Epidermal melanocyte (primary cell): ENCODE measurements around the gene MYO6.

Experiments
- DNase-seq: peaks from one replicate; pipeline ENCODE4 v3.0.0; 2011; ENCODE audit warnings: low spot score; ENCODE audit not compliant: insufficient read length

Gene MYO6

GRCh38 chr6:75762063-75762462 lies 13.0 kb downstream of the MYO6 start:
- no peak for DNase-seq

DNA sequence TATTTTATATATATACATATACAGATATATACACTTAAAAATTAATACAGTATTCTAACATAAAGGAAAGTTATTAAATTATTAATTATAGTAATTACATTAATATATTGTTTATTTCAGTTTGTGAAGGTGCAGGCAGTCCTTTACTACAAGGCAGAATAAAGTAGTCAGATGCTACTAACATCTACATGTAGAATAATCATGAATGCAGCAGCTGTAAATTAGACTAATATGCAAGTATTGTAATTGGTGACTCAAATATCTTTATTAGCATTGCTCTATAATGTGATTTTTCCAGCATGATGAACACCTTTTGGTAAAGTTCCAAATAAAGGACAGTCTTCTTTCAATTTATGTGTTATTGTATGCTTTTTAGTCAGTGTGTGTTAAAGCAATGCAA lies 17.3 kb downstream of the MYO6 start:
- DNase-seq, result no peak

DNA sequence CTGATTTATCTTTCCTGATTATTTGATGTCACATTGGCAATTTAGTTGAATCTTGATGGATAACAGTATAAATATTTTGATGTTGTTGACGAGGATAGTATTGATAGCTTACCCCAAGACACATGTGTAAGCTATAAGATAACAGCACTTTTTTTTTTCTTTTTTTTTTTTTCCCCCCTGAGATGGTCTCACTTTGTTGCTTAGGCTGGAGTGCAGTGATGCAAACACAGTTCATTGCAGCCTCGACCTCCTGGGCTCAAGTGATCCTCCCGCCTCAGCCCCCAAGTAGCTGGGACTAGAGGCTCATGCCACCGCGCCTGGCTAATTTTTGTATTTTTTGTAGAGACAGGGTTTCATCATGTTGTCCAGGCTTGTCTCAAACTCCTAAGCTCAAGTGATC lies 21.8 kb downstream of the MYO6 start:
- no peak for DNase-seq

DNA sequence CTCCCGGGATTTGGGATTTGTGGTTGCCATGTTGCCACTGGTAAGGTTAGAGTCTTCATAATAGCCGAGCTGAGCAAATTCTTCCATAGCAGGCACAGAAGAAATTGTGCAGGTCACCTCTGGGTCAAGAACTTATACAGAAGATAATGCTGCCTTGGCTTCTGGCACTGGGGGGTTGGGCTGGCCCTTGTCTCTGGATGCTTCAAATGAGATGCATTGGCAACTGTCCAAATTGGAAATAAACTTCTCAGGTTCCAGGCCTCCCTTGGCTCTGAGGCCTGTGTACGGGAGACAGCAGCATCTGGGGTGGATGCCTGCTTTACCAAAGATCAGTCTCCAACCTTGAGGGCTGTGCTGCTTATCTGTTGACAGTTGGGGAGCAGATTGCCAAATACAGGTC lies 26.2 kb downstream of the MYO6 start:
- no peak for DNase-seq

GRCh38 chr6:75776461-75776860 lies 27.4 kb downstream of the MYO6 start:
- DNase-seq, result no peak

DNA sequence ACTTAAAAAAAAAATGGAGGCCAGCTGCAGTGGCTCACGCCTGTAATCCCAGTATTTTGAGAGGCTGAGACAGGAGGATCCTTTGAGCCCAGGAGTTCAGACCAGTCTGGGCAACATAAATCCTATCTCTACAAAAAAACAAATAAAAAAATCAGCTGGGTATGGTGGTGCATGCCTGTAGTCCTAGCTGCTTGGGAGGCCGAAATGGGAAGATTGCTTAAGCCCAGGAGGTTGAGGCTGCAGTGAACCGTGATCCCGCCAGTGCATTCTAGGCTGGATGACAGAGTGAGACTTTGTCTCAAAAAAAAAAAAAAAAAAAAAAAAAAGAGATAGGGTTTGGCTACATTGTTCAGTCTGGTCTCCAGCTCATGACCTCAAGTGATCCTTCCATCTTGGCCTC lies 29.7 kb downstream of the MYO6 start:
- no peak for DNase-seq

DNA sequence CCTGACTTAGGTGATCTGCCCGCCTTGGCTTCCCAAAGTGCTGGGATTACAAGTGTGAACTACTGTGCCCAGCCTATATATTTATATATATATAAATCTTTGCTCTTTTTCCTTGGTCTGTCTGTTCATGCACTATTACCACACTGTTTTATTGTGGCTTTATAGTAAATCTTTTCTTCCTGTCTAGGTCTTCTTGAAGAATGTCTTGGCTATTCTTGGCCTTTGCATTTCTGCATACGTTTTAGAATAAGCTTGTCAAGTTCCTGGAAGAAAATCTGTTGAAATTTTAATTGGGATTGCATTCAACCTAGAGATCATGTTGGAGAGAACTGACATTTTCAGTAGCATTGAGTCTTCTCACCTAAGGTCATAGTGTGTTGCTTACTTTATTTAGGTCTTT lies 37.1 kb downstream of the MYO6 start:
- DNase-seq, result no peak

- DNase-seq, result no peak
Measured at GRCh38 chr6:75788894-75789293, 39.9 kb downstream of the MYO6 start.

GRCh38 chr6:75791881-75792280 lies 42.8 kb downstream of the MYO6 start:
- DNase-seq, result no peak

GRCh38 chr6:75794351-75794846 lies 45.4 kb downstream of the MYO6 start:
- DNase-seq, result no peak

DNA sequence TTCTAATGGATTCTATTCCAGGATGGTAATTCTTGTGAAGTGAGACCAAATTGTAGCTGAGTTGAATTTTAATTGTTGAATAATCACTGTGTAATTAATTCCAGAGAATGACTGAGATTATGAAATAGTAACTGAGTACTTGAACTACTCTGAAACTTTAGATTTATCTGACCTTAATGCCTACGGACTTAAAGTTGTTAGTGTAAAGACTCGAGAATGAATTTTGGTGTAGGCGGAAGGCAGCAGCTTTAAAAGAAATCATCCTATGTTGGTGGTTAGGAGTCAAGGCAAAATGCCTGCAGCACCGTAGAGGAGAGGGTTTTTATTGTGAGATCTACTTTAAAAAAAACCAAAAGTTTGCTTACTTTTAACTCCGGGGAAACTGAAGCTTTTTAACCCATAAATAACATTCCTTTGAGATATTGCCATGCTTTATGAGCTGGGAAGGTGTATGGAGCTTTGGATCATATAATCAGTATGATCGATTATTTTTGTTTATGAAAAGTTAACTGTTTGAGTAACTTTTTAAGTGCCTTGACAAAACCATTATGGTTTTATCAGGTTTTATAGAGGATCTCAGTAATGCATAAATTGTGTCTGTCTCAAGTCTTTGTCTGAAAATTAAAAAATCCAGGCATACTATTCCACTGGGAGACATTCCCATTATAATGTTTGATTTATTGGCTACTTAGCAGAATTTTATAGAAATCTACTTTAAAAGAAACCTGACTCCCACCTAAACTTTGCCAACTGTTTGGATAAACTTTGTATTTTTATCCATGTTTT lies 46.1 kb downstream of the MYO6 start:
- DNase-seq, result no peak

- DNase-seq, result no peak
Measured at GRCh38 chr6:75796723-75797122, 47.7 kb downstream of the MYO6 start.

DNA sequence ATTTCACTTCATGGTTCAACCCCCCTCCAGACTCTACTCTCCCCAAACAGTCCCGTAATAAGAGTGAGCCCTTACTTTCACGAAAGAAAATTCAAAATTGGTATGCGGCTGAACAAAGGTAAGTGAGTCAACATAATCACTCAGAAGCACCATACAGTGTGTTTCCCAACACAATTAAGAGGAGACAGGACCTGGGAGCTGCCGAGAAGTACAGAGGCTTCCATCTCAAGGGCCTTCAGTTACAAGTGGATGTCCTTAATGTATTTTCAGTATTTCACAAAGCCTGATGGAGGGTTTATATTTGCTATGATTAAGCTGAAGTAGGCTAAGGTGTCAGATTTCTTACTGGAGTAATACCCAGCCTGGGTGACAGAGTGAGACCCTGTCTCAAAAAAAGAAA lies 51.1 kb downstream of the MYO6 start:
- DNase-seq, result no peak

DNA sequence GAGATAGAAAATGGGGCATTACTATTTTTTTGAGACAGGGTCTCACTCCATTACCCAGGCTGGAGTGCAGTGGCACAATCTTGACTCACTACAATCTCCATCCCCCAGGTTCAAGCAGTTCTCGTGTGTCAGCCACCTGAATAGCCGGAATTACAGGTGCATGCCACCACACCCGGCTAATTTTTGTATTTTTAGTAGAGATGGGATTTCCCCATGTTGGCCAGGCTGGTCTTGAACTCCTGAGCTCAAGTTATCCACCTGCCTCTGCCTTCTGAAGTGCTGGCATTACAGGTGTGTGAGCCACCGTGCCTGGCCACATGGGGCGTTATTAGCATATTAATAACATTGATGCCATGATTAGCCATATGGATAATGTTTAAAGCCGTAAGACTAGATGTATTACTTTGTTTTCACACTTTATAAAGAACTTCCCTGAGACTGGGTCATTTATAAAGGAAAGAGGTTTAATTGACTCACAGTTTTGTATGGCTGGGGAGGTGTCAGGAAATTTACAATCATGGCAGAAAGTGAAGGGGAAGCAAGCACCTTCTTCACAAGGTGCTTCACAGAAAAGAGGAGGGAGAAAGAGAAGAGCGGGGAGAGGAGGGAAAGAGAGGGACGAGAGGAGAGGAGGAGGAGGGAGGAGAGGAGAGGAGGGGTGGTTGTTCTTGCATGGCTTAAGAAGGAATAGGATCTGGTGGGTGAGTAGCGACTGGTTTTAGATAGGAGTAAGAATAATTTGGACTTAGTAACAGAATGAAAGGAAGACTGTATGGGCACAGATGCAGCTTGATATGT lies 51.9 kb downstream of the MYO6 start:
- no peak for DNase-seq

DNA sequence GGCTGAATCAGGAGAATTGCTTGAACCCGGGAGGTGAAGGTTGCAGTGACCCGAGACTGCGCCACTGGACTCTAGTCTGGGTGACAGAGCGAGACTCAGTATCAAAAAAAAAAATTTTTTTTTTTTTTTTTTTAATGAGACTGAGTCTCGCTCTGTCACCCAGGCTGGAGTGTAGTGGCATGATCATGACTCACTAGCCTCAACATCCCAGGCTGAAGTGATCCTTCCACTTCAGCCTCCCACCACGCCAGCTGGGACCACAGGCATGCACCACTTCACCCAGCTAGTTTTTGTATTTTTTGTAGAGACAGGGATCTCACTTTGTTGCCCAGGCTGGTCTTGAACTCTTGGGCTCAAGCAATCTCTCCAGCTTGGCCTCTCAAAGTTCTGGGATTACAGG lies 53.3 kb downstream of the MYO6 start:
- DNase-seq, result no peak

- no peak for DNase-seq
Measured at GRCh38 chr6:75808507-75808906, 59.5 kb downstream of the MYO6 start.

GRCh38 chr6:75812560-75812959 lies 63.5 kb downstream of the MYO6 start:
- no peak for DNase-seq

GRCh38 chr6:75813476-75814250 lies 64.6 kb downstream of the MYO6 start:
- DNase-seq, result no peak

DNA sequence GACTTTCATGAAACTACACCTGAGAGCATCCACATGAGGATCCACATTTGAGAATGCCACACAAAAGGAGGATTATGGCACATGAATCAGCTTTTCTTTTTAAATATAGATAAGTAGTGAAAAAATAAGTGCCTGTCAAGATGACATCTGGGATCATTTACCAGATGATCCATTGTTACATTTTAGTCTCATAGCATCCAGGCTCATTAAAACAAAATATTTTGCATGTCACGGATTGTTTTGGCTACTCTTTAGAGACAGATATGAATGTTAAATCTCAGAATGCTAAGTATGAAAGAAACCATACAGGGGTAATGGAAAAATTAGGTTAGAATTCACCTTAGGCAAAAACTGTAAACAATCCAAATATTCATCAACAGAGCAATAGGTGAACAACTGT lies 66.7 kb downstream of the MYO6 start:
- no peak for DNase-seq

DNA sequence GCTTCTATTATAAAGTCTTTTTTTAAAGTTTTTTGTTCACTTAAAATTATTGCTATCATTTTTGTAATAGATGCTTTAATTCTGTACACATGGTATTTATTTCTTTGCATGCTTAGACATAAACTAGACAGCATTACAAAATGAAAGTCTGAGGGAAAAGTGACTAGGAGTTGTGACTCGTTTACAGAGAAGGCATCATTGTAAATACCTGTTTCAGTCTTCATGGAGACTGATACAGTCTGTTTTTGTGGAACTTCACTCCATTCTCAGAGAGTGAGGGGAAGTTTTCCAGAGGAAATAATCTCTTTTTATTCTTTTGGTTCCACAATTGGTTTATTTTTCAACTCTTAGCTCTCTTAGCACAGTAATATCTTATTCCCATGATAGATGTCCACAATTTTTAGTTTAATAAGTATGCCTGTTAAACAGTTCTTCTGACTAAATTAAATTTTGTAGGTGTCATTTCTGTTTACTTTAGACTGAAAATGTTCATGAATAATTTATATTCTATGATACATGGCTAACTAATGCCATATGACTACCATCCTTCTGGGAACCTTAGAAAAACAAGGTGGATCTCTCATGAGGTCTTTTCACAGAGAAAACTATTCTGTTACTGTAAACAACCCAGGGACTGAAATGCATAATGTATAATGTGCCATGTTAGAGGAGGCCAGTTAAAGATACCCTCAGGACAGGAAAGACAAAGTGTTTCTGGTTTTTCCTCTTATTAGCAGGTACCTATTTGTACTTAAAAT lies 69.2 kb downstream of the MYO6 start:
- no peak for DNase-seq

GRCh38 chr6:75819776-75820487 lies 70.9 kb downstream of the MYO6 start:
- DNase-seq, result no peak
